HFFc6 (cell line): Measurements from ENCODE around the gene LRRC34. TPM values are rescaled to one million over a fixed set of nuclear protein-coding genes. Genes with fewer than 3 reads are reported as not detected.

ENCODE experiments used
- DNase-seq: peaks from one replicate; pipeline ENCODE4 v3.0.0-alpha.2; 2018
- H3K27ac Mint-ChIP-seq: 2 replicates; pipeline ENCODE4 v1.8.0; 2020; ENCODE audit warnings: mild to moderate bottlenecking, mixed read lengths
- H3K27me3 Mint-ChIP-seq: 2 replicates; pipeline ENCODE4 v1.8.0; 2021; ENCODE audit warnings: mild to moderate bottlenecking, moderate library complexity, mixed read lengths; ENCODE audit not compliant: insufficient read depth
- H3K36me3 Mint-ChIP-seq: 2 replicates; pipeline ENCODE4 v1.8.0; 2021; ENCODE audit warnings: low read depth, mixed read lengths
- H3K4me1 Mint-ChIP-seq: 2 replicates; pipeline ENCODE4 v1.8.0; 2020; ENCODE audit warnings: low read depth, mixed read lengths
- H3K4me3 Mint-ChIP-seq: 2 replicates; pipeline ENCODE4 v1.8.0; 2020; ENCODE audit warnings: mild to moderate bottlenecking, moderate library complexity, mixed read lengths
- H3K9me3 Mint-ChIP-seq: 2 replicates; pipeline ENCODE4 v1.8.0; 2020; ENCODE audit warnings: mild to moderate bottlenecking, mixed read lengths
- total RNA-seq, 6 experiments: library from RNA; stranded (reverse); fragmentation: NEBNext Ultra II Directional; extraction: Animal tissue kit (Norgen Biotek cat#: 25700); gene quantifications; 2 replicates in 1 of 6; 3 replicates in 5 of 6; pipeline ENCODE4 v1.2.3, GENCODE V29; 2021
- TF ChIP-seq, protein P1 (sequence below): fragments of 200-600 bp; sonication (generic); IDR thresholded peaks from 2 replicates; pipeline ENCODE4 v1.5.0; 2021; ENCODE audit warnings: antibody characterized with exemption, mild to moderate bottlenecking

LRRC34 gene
- total RNA-seq, 6 experiments from 2014 or later, result 0.59 to 1.5 (median 0.94) TPM

GRCh38 chr3:169755488-169755887 lies 57.2 kb downstream of the LRRC34 start:
- peaks cover 11% of the 10 kb centered on the region for H3K27me3 Mint-ChIP-seq
- H3K4me3 Mint-ChIP-seq, result no peak overlapping the region
- no peak for DNase-seq

DNA sequence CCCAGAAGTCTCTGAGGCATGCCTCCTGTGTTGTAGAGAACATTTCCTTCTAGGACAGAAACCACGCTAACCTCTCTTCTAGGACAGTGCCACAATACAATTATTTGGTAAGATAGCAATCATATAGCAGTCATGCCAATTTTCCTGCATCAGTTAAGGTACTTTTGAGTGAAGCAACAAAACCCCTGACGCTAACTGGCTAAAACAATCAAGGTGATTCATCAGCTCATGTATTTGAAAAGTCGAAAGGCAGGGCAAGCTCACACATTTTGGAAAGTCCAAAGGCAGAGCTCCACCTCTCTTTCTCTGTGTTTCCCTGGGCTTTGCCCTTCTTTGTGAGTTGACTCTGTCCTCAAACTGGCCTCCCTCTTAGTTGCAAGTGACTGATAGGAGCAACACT lies 58.0 kb downstream of the LRRC34 start:
- DNase-seq, result no peak
- Mint-ChIP-seq H3K36me3 (peaks cover 4% of the 10 kb centered on the region; the same call in 1 of the 2 replicates), H3K27me3 (peaks cover 15% of the 10 kb centered on the region), H3K4me1 (peaks cover 11% of the 10 kb centered on the region), H3K9me3 (no peaks in the 10 kb centered on the region), H3K4me3 (no peak overlapping the region), H3K27ac (no peak overlapping the region)
- TF ChIP-seq, protein P1, sequence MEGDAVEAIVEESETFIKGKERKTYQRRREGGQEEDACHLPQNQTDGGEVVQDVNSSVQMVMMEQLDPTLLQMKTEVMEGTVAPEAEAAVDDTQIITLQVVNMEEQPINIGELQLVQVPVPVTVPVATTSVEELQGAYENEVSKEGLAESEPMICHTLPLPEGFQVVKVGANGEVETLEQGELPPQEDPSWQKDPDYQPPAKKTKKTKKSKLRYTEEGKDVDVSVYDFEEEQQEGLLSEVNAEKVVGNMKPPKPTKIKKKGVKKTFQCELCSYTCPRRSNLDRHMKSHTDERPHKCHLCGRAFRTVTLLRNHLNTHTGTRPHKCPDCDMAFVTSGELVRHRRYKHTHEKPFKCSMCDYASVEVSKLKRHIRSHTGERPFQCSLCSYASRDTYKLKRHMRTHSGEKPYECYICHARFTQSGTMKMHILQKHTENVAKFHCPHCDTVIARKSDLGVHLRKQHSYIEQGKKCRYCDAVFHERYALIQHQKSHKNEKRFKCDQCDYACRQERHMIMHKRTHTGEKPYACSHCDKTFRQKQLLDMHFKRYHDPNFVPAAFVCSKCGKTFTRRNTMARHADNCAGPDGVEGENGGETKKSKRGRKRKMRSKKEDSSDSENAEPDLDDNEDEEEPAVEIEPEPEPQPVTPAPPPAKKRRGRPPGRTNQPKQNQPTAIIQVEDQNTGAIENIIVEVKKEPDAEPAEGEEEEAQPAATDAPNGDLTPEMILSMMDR, result no peak

More at GRCh38 chr3:169755488-169755887, 57.2 kb downstream of the LRRC34 start:
- H3K9me3 Mint-ChIP-seq, result no peaks in the 10 kb centered on the region; the same call in 1 of the 2 replicates
- no peak overlapping the region for H3K27ac Mint-ChIP-seq
- TF ChIP-seq, protein P1, result no peak
- peaks cover 11% of the 10 kb centered on the region; the same call in 1 of the 2 replicates for H3K36me3 Mint-ChIP-seq
- H3K4me1 Mint-ChIP-seq, result peaks cover 18% of the 10 kb centered on the region

- Mint-ChIP-seq H3K9me3 (no peaks in the 10 kb centered on the region), H3K4me3 (no peak overlapping the region), H3K27me3 (peaks cover 15% of the 10 kb centered on the region), H3K36me3 (no peaks in the 10 kb centered on the region), H3K4me1 (no peaks in the 10 kb centered on the region), H3K27ac (no peak overlapping the region)
- TF ChIP-seq, protein P1, result no peak
- no peak for DNase-seq
Measured at GRCh38 chr3:169751875-169752274, 60.8 kb downstream of the LRRC34 start.

DNA sequence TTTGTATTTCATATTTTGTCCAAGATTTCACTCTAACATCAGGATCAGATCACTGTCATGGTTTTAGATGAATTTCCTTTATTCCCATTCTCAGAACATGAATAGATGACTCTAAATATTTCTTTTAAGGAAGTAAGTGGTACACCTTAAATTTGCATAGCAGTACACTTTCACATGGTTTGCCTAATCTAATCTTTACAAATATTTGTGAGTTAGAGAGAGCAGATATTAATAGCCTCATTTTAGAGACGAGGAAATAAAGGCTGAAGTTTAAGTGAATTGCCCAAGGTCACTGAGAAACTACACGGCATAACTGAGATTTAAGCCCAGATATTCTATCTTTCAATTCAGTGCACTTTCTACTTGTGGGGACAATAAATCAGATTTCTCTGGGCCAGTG lies 62.0 kb downstream of the LRRC34 start:
- H3K27ac Mint-ChIP-seq, result no peak overlapping the region
- H3K4me3 Mint-ChIP-seq, result no peak overlapping the region
- no peaks in the 10 kb centered on the region for H3K36me3 Mint-ChIP-seq
- TF ChIP-seq, protein P1, result no peak
- no peaks in the 10 kb centered on the region for H3K4me1 Mint-ChIP-seq
- no peaks in the 10 kb centered on the region for H3K9me3 Mint-ChIP-seq
- H3K27me3 Mint-ChIP-seq, result peaks cover 22% of the 10 kb centered on the region
- no peak for DNase-seq

DNA sequence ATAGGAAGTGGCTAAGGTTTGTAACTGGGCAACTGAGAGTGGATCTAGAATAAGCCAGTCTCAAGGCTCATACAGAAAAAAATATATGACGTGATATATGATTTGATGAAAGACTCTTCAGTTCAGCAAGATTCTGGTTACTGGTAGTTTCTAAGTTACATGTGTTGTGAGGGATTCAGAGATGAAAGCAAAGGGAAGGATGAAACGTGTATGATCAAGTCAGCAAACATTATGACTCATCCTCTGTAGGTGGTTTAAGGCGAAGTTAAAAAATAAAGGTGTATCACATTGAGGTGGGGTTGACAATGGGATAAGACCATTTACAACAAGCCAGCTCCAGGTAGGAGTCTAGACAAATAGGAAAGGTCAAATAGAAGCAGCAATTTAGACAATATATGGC lies 64.0 kb downstream of the LRRC34 start:
- TF ChIP-seq, protein P1, result no peak
- Mint-ChIP-seq H3K36me3 (no peaks in the 10 kb centered on the region), H3K27me3 (peaks cover 22% of the 10 kb centered on the region), H3K4me3 (no peak overlapping the region), H3K9me3 (no peaks in the 10 kb centered on the region), H3K4me1 (no peaks in the 10 kb centered on the region), H3K27ac (no peak overlapping the region)
- no peak for DNase-seq

GRCh38 chr3:169746924-169747323 lies 65.8 kb downstream of the LRRC34 start:
- H3K36me3 Mint-ChIP-seq, result no peaks in the 10 kb centered on the region
- H3K4me1 Mint-ChIP-seq, result no peaks in the 10 kb centered on the region
- no peak for DNase-seq
- no peak overlapping the region for H3K27ac Mint-ChIP-seq
- no peaks in the 10 kb centered on the region for H3K9me3 Mint-ChIP-seq
- TF ChIP-seq, protein P1, result no peak
- H3K27me3 Mint-ChIP-seq, result peaks cover 20% of the 10 kb centered on the region
- H3K4me3 Mint-ChIP-seq, result no peak overlapping the region
